Breast epithelium (tissue), 3 donors: Measurements from ENCODE around the gene FPGS.

ENCODE experiments used
- POLR2A ChIP-seq: fragments of 450-650 bp; IDR thresholded peaks from one replicate; pipeline ENCODE4 v1.6.1; 2016; ENCODE audit warnings: antibody characterized with exemption, mild to moderate bottlenecking, moderate library complexity
- TF ChIP-seq, protein P1 (sequence below), 3 donors: fragments of 450-650 bp; IDR thresholded peaks; one replicate each; pipeline ENCODE4 v1.5.1; 2016 to 2017; ENCODE audit warnings: antibody characterized with exemption in 3 of 3, mild to moderate bottlenecking in 3 of 3, moderate library complexity in 3 of 3

DNA sequence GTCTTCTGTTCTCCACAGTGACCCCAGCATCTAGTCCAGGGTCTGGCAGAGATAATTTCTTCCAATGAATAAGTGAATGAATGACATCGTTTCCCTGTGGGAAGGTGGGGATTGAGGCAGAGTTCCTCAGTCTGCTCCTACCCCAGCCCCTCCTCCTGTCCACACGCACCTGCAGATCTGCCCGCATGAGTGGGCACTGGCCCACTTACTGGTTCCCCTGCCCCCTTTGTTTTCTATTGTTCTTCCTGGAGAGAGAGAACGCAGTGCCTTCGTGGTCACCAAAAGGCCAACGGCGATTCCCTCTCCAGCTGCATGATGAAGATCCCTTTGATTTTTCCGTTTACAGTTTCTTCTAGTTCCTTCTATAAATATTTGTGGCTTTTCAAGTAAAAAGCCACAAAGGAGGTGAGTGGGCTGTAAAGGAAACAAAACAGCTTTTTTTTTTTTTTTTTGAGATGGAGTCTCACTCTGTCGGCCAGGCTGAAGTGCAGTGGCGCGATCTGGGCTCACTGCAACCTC lies 5.8 kb upstream of the FPGS start:
- TF ChIP-seq POLR2A: no peak
- TF ChIP-seq, protein P1, sequence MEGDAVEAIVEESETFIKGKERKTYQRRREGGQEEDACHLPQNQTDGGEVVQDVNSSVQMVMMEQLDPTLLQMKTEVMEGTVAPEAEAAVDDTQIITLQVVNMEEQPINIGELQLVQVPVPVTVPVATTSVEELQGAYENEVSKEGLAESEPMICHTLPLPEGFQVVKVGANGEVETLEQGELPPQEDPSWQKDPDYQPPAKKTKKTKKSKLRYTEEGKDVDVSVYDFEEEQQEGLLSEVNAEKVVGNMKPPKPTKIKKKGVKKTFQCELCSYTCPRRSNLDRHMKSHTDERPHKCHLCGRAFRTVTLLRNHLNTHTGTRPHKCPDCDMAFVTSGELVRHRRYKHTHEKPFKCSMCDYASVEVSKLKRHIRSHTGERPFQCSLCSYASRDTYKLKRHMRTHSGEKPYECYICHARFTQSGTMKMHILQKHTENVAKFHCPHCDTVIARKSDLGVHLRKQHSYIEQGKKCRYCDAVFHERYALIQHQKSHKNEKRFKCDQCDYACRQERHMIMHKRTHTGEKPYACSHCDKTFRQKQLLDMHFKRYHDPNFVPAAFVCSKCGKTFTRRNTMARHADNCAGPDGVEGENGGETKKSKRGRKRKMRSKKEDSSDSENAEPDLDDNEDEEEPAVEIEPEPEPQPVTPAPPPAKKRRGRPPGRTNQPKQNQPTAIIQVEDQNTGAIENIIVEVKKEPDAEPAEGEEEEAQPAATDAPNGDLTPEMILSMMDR (IDR thresholded peaks at IDR 0.05): no peak
